Measurements from ENCODE around the gene LIPC.
A peak's percentile ranks its signal among the peaks of the same experiment; 100 is the strongest.

LIPC gene

DNA sequence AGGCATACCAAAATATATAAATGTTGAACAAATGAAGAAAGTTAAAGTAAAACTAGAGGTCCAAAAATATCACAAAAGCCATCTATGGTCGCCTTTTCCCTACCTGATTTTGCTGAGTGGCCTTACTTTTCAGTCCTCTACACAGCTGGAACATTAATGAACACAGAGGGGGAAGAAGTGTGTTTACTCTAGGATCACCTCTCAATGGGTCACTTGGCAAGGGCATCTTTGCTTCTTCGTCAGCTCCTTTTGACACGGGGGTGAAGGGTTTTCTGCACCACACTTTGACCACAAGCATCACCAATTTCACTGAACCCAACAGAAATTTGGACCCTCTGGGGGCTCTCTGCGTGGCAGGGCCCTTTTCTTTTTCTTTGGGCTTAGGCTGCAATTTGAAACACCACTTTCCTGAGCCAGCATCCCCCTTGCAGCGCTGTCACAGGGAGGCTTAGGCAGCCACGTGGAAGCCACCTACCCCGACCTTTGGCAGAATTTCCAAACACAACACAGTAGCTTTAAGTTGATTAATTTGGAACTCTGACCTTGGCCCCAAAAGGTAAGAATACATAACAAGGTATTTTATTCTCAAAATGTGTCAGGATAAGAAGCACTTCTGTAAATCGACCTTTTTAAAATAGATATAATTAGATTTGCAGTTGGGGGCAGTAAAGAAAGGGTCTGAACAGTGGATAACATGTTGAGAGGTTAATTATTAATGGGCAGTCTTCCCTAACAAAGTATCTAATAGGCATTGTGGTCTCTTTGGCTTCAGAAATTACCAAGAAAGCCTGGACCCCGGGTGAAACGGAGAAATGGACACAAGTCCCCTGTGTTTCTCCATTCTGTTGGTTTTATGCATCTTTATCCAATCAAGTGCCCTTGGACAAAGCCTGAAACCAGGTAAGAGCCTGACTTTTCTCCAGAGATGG lies at the start of gene LIPC:
Gene LIPC, plus strand, starts transcription at position 771 of the 929 bp plus-strand sequence. Its CDS starts 42 bp downstream, at position 813.
- no peak for DNase-seq

DNA sequence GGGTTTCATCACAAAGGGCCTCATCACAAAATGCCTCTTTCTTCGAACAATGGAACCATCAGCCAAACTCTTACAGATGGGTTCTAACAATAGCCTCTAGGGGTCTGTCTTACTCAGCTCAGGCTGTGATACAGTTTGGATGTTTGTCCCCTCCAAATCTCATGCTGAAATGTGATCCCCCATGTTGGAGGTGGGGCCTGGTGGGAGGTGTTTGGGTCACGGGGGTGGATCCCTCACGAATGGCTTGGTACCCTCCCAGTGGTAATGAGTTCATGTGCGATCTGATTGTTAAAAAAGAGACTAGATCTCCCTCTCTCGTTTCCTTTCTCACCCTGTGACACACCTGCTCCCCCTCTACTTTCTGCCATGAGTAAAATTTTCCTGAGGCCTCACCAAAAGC lies 47.9 kb upstream of the LIPC start:
- no peak for DNase-seq

DNA sequence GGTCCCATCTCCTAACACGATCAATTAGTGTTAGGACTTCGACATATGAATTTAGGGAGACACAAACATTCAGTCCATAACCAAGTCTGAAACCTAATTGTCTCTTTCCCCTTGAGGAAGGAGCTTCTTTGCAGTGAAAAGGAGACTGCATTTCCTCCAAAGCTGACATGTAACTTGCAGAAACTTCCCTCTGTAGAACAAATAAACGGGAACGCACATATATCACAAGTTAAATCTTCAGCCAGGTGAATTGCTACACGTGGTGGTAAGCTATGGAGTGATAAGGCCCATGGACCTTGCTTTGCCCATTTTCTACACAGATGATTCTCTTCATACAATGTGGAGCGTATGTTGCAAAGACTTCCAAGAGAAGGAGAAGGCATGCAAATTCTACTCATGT lies 47.1 kb upstream of the LIPC start:
- no peak for DNase-seq

DNA sequence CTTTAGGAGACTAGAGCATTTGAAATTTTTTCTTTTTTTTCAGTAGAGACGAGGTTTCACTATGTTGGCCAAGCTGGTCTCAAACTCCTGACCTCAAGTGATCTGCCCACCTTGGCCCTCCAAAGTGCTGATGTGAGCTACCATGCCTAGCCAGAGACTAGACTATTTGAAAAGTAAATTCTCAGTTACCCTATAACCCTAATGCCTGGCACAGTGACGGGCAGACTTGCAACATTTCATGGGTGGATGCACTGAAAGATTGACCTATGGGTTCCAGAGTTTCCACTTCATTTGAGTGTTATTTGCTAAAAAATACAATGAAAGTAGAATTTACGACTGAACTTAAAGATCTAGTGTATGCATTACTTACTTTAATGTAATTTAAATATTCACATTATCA lies 45.7 kb upstream of the LIPC start:
- no peak for DNase-seq

DNA sequence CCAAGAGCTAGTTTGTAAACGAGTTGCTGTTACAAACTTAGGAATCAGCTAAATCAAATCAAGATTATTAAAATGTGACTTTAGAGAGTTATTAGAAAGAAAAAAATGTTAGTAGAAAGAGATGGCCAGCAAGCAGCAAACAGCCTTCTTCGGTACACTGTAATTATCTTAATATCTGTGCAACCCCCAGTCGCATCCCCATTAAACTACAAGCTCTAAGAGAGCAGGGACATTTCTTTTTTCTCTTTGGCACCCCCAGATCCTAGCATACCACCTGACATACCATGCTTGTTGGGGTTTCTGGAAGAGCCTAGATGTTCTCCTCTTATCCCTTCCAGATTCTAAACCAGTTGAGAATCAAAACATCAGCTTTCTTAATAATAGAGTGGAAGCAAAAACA lies 45.1 kb upstream of the LIPC start:
- no peak for DNase-seq

DNA sequence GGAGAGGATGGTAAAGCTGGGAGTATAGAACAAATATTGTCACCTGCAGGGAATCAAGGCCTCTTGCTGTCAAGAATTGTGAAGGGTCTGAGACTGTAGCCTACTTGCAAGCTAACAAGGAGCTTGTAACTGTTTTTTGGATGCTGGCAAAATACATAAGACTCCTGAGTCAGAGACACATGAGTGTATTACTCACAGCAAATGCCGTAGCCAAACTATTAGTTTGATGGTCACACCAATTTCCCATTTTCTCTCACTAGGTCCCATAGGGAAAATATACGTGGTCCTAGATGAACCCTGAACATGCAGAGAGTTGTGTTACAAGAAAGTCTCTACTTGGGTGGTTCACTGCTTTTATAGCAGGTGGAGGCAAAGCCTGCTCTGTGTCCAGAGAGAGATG lies 44.7 kb upstream of the LIPC start:
- DNase-seq: no peak

DNA sequence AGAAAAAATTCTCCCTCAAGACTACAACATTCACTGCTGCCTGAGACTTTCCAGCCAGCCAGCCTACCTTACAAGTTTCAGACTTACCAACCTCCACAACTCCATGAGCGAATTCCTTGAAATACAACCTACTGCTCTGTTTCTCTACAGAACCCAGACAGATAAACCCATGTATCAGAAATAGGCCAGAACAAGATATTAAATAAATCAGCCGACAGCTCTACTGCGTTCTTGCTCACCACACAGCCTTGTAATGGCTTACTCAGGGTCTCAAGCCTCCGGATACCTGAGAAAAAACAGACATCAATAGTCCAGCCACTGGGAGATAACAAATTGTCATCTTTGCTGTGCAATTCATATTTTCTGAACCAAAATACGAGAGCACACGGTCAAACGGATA lies 43.6 kb upstream of the LIPC start:
- no peak for DNase-seq

DNA sequence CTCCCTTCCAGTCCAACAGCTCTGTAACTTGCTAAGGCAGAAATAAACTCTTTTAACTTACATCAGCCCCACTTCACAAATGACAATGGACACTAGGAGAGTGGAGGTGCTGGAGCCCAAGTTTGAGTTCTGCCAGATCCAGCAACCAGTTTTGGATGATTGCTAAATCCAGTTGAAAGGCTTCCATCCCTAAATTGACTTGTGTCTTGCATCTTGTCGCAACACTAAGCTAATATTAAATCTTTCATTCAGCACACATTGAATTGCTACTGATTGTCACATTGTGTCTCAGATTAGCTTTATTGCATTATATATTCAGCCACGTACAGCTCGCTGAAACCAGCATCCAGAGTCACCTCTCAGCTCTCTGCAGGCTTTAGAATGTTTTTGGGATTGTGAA lies 41.7 kb upstream of the LIPC start:
- DNase-seq: no peak

DNA sequence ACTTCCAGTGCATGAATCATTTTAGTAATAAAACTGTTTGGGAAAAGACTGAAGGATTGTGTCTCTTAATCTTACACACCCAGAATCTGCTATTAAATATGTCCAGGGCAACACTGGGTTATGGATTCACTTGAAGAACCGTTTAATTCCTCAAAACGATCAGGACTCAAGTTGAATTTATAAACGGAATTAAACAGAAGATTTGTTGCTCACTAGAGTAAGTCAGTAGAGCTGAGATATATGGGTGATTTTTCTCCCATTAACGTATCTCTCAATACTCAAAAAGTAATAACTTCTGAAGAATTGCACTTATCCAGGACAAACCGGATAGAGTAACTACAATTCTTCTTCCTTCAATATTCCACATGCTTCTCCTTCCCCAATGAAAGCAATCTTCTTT lies 41.1 kb upstream of the LIPC start:
- no peak for DNase-seq

DNA sequence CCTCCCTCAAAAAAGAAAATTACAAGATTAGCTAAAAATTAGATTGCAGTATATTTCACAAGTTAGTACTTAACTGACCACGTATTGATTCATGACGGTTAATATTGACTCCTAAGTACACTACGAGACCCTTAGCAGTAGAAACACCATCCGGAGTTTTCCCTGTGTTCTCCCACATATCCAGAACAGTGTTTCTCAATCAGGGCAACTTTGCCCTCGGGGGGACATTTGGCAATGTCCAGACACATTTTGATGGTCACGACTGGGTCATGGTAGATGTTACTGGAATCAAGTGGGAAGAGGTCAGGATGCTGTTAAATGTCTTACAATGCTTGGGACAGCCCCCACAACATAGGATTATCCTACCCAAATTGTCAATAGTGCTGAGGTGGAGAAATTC lies 40.7 kb upstream of the LIPC start:
- no peak for DNase-seq

DNA sequence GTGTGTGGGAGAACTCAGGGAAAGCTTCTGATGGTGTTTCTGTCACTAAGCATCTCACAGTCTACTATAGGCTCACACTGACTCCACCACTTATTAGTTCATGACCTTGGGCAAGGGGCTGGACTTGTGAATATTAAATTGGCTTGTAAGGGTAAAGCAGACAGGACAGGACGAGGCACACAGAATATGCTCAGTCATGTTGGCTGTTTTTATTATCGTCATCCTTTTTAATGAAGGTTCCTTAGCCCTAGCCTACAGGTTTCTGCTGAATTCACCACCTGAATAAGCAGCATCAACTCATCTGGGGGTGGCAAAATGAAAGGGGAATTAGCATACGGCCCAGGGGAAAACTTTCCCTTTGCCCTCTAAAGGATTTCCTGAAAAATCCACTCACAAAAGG lies 39.6 kb upstream of the LIPC start:
- no peak for DNase-seq

DNA sequence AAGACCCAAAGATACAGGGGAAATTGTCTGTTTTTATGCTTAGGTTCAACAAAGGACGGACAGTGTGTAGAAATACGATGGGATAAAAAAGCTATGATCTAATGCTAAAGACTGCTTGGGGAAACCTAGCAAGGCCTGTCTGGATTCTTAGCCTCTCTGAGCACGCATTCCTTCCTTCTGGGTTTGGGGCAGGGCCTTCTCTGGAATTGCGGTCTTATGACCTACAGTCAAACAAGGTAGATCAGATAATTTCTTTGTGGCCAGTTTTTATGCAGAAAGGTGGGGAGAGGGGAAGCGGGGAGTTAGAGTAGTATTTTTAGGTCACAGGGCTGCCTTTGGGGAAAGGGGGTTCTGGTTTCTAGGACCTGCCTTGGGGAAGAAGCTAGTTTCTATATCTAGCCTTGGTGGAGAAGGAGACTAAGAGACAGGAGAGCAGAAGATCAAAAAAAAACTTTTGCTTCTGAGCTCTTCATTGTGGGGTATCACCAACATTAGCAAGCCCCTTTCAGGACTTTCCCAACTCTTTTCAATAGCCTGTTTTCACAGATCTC lies 39.1 kb upstream of the LIPC start:
- DNase-seq: no peak

DNA sequence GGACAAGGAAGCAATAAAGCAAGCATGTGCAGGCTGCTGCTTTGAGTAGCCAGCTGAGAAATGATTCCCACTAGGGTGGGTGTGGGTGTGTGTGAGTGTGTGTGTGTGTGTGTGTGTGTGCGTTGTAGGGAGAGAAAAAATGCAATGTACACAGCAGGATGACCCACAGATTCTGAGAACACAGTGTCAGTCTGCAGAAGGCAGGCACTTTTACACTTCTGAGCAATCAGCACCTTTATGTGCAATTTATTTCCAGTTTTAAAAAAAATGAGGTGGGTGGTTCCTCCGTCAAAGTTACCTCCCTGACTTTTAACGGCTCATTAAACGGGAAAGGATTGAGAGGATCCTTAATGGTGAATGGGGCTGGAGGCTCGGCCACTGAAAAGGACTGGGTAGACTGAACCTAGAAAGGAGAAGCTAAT lies 38.5 kb upstream of the LIPC start:
- no peak for DNase-seq

DNA sequence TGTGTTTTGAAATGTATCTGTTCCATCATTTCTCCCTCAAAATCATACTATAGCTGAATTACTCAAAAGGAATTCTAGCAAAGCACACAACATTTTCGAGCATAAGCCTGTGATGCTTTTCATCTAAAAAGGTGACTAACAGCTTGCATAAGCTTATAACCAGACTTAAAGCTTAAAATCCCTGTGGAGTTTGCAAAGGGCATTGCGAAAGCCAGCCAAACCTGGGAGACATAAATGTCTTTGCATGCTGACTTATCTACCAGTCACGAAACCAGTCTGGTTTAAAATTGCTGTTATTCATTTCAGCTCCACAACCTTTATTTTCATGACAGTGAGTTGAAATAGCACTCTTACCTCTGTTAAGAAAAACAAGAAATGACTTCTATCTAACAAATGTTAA lies 35.6 kb upstream of the LIPC start:
- DNase-seq: peak; percentile 88

DNA sequence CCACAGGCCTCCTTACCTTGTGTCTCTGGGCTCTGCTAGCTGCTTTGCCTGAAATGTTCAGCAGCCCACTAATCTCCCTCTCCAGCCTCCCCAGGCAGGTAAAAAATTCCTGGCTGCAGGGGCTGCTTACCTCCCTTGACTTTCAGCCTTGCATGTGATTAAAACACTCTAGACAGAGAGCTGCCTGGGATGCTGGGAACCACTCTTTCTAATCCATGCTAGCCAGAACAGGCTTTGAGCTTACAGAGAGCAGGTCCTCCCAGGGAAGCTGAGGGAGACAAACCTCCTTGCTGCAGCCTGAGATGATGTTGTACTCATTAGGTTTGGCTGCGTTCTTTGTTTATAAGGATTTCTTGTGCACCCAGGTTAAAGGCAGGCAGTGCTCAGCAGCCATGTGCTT lies 33.7 kb upstream of the LIPC start:
- DNase-seq: no peak

DNA sequence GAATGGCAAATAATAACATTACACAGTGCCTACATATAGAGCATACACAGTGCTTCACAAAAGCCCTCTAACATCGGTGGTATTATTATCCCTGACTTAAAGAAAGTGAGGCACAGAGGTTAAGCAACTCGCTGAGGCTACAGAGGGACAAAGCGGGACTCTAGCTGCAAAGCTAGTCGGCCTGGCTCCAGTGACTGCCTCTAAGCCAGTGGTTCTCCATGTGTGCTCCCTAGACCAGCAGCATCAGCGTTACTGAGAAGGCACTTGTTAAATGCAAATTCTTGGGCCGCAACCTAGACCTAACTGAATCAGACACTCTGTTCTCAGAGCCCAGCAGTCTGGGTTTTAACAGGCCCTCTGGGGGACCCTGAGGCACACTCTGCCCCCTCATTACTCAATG lies 33.1 kb upstream of the LIPC start:
- no peak for DNase-seq

DNA sequence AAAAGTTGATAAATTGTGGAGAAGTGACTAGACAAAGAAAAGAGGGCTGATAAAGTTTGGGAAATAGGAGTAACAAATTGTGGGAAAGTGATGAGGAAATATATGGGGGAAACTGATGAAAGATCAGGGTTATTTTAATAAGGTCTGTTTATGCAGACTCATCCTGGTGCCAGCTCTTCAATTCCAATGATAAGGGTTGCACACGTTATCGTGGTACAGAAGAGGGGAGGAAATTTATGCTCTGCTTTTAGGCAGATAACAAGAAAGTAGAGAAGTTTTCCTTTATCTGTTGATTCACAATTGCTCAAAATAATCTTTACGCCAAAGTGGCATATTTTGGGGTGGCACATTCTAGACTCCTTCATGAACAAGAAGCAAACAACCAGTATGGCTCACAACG lies 32.1 kb upstream of the LIPC start:
- DNase-seq: no peak

DNA sequence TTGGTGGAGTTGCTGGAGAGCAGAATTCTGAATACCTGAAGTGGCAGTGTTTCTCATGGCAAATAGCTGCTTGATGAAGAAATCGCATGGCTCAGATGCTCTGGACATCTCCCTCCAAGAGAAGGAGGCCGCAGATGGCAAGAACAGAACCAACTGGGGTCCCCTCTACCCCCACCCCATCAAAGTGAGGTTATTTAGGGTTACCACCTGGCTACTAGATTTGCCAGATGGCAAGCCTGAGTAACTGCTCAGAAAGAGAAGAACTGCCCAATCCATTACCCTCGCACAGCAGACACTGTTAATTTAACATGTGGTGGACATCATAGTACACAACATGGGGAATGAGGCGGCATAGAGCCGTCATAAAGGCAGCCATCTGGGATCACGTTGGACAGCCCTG lies 30.5 kb upstream of the LIPC start:
- no peak for DNase-seq

DNA sequence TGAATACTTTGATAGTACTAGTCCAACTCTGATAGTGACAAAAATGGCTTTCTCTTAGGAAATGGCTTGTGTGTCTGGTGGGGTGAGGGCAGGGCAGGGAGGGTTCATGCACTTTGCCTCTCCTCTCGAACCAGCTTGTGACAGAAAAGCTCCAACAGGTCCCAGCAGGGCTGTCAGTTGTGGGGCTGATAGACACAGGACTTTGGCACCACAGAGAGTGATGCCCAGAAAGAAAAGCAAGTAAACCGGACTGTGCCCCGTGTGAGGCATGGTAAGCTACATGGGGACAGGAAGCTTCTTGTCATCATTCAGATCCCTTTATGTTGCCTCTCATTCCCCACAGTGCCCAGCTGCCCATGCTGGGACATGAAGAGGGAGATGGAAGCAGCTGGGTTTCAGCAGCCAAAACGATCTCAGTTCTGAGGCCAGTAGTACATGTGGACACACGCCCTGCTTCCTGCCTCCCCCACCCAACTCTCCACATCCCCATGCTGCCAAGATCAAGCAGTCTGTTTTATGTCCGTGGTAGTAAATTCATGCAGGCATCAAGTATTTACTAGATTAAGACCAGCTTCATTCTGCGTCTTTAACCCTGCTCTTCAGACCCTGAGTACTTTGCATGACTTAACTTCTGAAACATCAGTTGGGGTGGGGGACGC lies 29.7 kb upstream of the LIPC start:
- no peak for DNase-seq

DNA sequence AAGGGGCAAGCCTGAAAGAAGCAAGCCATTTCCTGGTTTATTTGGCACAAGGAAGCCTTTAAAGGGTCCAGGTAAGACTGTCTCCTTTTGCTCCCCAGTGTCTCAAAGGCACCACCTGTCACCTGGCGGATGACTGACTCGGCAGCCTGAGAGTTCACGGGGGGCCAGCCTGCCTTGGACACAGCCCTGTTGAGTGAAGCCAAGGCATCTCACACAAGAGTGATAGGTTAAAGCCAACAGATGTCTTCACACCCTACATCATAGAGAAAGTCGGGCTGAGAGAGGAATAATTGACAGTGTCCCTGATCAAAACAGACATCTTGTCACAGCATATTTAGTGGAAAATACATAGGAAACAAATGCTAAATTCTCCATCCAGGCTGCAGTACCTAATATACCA lies 28.2 kb upstream of the LIPC start:
- DNase-seq: no peak

DNA sequence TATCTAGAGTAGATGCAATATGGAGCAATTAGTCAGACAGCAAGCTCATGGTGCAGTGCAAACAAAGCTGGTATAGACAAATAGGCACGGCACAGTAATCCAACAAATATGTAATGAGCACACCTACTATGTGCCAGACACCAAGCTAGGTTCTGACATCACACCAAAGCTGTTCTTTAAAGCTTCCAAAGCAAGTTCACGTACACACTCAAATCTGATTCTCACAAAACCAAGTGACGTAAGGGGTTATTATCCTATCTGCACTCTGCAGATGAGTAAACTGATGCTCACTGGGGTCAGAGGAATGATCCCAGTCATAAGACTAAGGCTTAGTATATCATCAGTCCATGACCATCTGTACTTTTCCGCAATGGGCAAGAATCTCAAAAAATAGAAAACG lies 27.8 kb upstream of the LIPC start:
- no peak for DNase-seq

DNA sequence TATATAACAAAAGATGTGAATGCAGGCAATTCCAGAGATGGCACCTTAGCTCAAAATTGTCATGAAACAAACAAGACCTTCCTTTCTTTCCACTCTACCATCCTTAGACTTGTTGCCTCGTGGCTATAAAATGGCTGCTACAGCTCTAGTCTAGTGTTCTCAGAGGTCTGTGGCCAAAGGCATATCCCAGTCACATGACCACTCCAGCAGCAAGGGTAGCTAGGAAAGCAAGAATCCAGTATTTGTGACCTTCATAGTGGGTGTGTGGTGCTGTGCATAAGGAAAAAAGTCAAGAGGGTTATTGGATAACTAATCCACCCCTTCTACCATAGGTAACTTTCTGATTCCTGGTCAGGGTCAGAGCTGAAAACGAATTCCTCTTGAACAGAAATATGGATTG lies 27.1 kb upstream of the LIPC start:
- no peak for DNase-seq

DNA sequence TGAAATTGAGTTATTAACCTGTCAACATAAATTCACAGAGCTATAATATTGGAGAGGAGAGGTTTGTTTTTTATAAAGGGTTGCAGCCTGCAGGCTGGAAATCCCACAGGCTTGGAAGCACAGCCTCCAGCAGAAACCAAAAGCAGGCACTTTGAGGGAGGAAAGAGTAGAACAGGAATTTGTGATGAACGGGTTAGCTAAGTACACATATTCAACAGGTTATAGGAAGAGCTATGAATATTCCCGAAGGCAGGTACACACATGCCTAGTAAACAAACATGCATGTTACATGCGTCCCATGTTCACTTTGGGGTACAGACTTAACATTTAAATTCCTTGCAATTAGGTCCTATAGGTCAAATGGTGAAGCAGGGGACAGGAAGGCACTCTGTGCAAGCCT lies 25.9 kb upstream of the LIPC start:
- no peak for DNase-seq

DNA sequence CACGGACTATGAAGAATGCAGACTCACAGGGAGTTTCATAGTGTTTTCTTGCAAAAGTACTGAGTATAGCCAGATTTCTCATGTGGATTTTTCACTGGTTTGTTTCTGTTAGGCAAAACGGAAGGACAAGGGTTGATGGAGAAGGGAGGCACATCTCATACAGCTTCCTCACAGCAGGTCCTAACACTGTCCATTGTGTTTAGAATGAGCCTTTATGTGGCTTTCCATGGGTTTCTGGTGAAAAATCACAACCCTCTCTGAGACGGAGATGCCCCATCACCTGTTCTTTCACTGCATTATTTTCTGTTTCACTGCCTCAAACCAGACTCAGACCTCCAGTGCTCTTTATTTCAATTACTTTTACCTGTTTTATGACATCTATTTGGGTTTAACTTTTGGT lies 25.0 kb upstream of the LIPC start:
- no peak for DNase-seq

All from amniotic stem cell (primary cell).